Glomerular endothelial cell (primary cell): ENCODE results near the gene DNAH7. TPM values are rescaled to one million over a fixed set of nuclear protein-coding genes. Genes with fewer than 3 reads are reported as not detected.

Experiments used
- DNase-seq: peaks from one replicate; pipeline ENCODE4 v3.0.0-alpha.2; 2011; ENCODE audit warnings: low read depth, low spot score; ENCODE audit errors: extremely low read depth
- total RNA-seq: library from RNA; depleted of rRNA; stranded (reverse); fragments of >200 nt; gene quantifications from 2 replicates; pipeline ENCODE4 v1.2.3, GENCODE V29; 2015

DNAH7 gene
- total RNA-seq, 1 donor from 2014 or later: 0.12 TPM

- no peak for DNase-seq
Observed at GRCh38 chr2:195871326-195871725, 197.3 kb downstream of the DNAH7 start.

- DNase-seq: no peak
Observed at GRCh38 chr2:195864316-195864715, 204.3 kb downstream of the DNAH7 start.

GRCh38 chr2:195863564-195863963 lies 205.1 kb downstream of the DNAH7 start:
- DNase-seq: no peak

- DNase-seq: no peak
Observed at GRCh38 chr2:195863121-195863520, 205.5 kb downstream of the DNAH7 start.

- no peak for DNase-seq
Observed at GRCh38 chr2:195861821-195862220, 206.8 kb downstream of the DNAH7 start.

GRCh38 chr2:195859513-195859912 lies 209.1 kb downstream of the DNAH7 start:
- DNase-seq: no peak

GRCh38 chr2:195857132-195857531 lies 211.5 kb downstream of the DNAH7 start:
- no peak for DNase-seq

GRCh38 chr2:195850764-195851163 lies 217.9 kb downstream of the DNAH7 start:
- DNase-seq: no peak

GRCh38 chr2:195848119-195848899 lies 220.3 kb downstream of the DNAH7 start:
- DNase-seq: no peak

- no peak for DNase-seq
Observed at GRCh38 chr2:195842932-195843331, 225.7 kb downstream of the DNAH7 start.

- no peak for DNase-seq
Observed at GRCh38 chr2:195838002-195838401, 230.6 kb downstream of the DNAH7 start.

GRCh38 chr2:195836002-195836401 lies 232.6 kb downstream of the DNAH7 start:
- DNase-seq: no peak

- DNase-seq: no peak
Observed at GRCh38 chr2:195834836-195835235, 233.8 kb downstream of the DNAH7 start.

GRCh38 chr2:195830968-195831950 lies 237.4 kb downstream of the DNAH7 start:
- no peak for DNase-seq

- DNase-seq: no peak
Observed at GRCh38 chr2:195824478-195824877, 244.2 kb downstream of the DNAH7 start.

GRCh38 chr2:195823206-195823605 lies 245.4 kb downstream of the DNAH7 start:
- DNase-seq: no peak

GRCh38 chr2:195821566-195821932 lies 247.1 kb downstream of the DNAH7 start:
- DNase-seq: no peak

- DNase-seq: no peak
Observed at GRCh38 chr2:195820867-195821565, 247.6 kb downstream of the DNAH7 start.

GRCh38 chr2:195820373-195820772 lies 248.3 kb downstream of the DNAH7 start:
- DNase-seq: no peak

- DNase-seq: no peak
Observed at GRCh38 chr2:195819276-195819675, 249.4 kb downstream of the DNAH7 start.

- no peak for DNase-seq
Observed at GRCh38 chr2:195818526-195818925, 250.1 kb downstream of the DNAH7 start.
